Chondrocyte (in vitro differentiated cells): ENCODE results near the gene UBE2Q1. TPM values are rescaled to one million over a fixed set of nuclear protein-coding genes. Genes with fewer than 3 reads are reported as not detected.

Experiments
- DNase-seq: peaks from one replicate; pipeline ENCODE4 v3.0.0; 2021; ENCODE audit warnings: mixed read lengths, low spot score
- H3K27ac Mint-ChIP-seq: one replicate; pipeline ENCODE4 v1.8.0; 2021; ENCODE audit warnings: mild to moderate bottlenecking, moderate library complexity, mixed read lengths; ENCODE audit not compliant: unreplicated experiment
- H3K27me3 Mint-ChIP-seq: 2 replicates; pipeline ENCODE4 v1.8.0; 2021; ENCODE audit warnings: low read depth, mixed read lengths
- H3K36me3 Mint-ChIP-seq: 2 replicates; pipeline ENCODE4 v1.8.0; 2021; ENCODE audit warnings: low read depth, mixed read lengths
- H3K4me1 Mint-ChIP-seq: 2 replicates; pipeline ENCODE4 v1.8.0; 2021; ENCODE audit warnings: low read depth, mild to moderate bottlenecking, mixed read lengths
- H3K4me3 Mint-ChIP-seq: one replicate; pipeline ENCODE4 v1.8.0; 2021; ENCODE audit warnings: mild to moderate bottlenecking, moderate library complexity, mixed read lengths; ENCODE audit not compliant: unreplicated experiment
- H3K9me3 Mint-ChIP-seq: 2 replicates; pipeline ENCODE4 v1.8.0; 2021; ENCODE audit warnings: low read depth, mixed read lengths
- total RNA-seq: library from RNA; stranded (reverse); gene quantifications from 3 replicates; pipeline ENCODE4 v1.2.1, GENCODE V29; 2021
- TF ChIP-seq, protein P1 (sequence below): fragments of 200-600 bp; sonication (generic); IDR thresholded peaks from 2 replicates; pipeline ENCODE4 v1.5.0; 2021; ENCODE audit warnings: antibody characterized with exemption, mild to moderate bottlenecking, moderate library complexity

The UBE2Q1 gene
- total RNA-seq, 1 donor from 2014 or later: 92.6 TPM

GRCh38 chr1:154567386-154568156 is 9.1 kb upstream of the UBE2Q1 start, which contains the start of gene CHRNB2:
Gene CHRNB2 (plus strand): TSS chr1:154567778. CDS start chr1:154568045, 267 bp downstream.
- Mint-ChIP-seq H3K9me3 (no peaks in the 10 kb centered on the region), H3K27ac (no peak within 1 kb of the TSS), H3K36me3 (no peaks in the 10 kb centered on the region), H3K4me1 (peaks cover 7% of the 10 kb centered on the region), H3K4me3 (peak within 1 kb of the TSS; percentile 57), H3K27me3 (peaks cover 42% of the 10 kb centered on the region)
- no peak for DNase-seq
- TF ChIP-seq, protein P1, sequence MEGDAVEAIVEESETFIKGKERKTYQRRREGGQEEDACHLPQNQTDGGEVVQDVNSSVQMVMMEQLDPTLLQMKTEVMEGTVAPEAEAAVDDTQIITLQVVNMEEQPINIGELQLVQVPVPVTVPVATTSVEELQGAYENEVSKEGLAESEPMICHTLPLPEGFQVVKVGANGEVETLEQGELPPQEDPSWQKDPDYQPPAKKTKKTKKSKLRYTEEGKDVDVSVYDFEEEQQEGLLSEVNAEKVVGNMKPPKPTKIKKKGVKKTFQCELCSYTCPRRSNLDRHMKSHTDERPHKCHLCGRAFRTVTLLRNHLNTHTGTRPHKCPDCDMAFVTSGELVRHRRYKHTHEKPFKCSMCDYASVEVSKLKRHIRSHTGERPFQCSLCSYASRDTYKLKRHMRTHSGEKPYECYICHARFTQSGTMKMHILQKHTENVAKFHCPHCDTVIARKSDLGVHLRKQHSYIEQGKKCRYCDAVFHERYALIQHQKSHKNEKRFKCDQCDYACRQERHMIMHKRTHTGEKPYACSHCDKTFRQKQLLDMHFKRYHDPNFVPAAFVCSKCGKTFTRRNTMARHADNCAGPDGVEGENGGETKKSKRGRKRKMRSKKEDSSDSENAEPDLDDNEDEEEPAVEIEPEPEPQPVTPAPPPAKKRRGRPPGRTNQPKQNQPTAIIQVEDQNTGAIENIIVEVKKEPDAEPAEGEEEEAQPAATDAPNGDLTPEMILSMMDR: no peak

- DNase-seq: no peak
- H3K4me1 Mint-ChIP-seq: peaks cover 7% of the 10 kb centered on the region
- TF ChIP-seq, protein P1: no peak
- H3K4me3 Mint-ChIP-seq: no peak overlapping the region
- H3K27ac Mint-ChIP-seq: no peak overlapping the region
- peaks cover 37% of the 10 kb centered on the region for H3K27me3 Mint-ChIP-seq
- H3K9me3 Mint-ChIP-seq: no peaks in the 10 kb centered on the region
- H3K36me3 Mint-ChIP-seq: no peaks in the 10 kb centered on the region
Measured at GRCh38 chr1:154565876-154566275, 7.4 kb upstream of the UBE2Q1 start.

DNA sequence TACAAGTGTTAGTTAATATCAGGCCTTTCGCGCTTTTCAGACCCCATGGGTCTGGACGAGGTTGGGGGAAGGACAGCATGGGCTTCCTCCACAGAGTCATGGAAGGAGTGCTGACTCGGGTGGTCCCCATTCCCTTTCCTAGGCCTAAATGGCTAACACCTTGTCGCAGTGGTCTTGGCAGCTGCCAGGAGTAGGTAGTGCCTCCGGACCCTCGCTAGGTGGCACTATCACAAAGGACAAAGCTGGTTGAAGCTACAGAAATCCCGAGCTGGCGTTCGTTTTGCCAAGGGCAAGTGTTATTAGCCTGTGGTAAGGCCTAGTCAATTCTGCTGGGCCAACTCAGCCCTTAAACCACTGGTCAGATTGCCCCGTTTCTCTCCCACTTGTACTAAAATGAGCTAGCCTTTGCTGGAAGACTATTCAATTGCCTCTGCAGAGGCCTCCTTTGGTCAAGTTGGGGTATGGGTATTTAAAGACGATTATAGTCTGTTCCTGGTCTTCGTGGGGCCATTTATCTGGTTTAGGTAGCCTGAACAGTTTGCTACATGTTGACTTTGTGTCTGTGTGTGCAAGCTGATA is 1.1 kb upstream of the UBE2Q1 start:
- Mint-ChIP-seq H3K36me3 (peaks cover 8% of the 10 kb centered on the region), H3K27me3 (peaks cover 5% of the 10 kb centered on the region), H3K27ac (peak overlapping the region; percentile 98), H3K4me1 (peaks cover 39% of the 10 kb centered on the region), H3K9me3 (no peaks in the 10 kb centered on the region), H3K4me3 (peak overlapping the region; percentile 90)
- TF ChIP-seq, protein P1: peak; percentile 97
- DNase-seq: no peak

DNA sequence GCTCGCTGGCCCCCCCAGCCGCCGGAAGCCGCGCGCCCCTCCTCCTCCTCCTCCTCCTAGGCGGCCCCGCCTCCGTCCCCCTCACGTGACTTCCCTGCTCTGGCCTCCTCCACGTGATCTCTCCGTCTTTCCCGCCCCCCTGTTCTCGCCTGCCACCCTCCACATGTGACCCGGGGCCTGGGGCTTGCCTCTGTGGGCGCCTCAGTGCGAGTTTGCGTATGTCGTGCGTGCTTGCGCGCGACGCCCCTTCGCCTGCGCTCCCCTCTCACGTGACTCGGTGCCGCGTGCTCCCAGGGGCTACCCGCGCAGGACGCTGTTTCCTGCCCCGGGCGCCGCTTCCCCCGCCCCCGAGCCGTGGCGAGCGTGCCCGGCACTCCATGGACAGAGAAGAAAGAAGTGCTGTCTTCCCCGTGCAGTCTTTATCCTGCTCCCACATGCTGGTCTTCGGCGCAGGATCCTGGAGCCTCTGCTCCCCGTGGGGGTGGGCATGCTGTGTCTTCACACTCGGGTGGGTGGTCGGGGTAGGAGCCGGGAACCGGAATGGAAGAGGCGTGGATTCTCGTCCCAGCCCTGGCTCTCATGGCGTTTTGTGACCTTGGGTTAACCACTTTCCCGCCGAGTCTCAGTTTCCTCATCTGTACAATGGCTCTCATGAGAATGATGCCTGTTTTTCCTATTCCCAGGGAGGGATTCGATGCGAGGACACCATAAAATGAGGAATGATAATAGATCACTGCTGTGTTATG is 431 bp upstream of the UBE2Q1 start:
- peaks cover 39% of the 10 kb centered on the region for H3K4me1 Mint-ChIP-seq
- H3K27ac Mint-ChIP-seq: peak overlapping the region; percentile 98
- no peaks in the 10 kb centered on the region for H3K9me3 Mint-ChIP-seq
- peak overlapping the region; percentile 90 for H3K4me3 Mint-ChIP-seq
- TF ChIP-seq, protein P1: no peak
- DNase-seq: peak; percentile 100
- peaks cover 3% of the 10 kb centered on the region for H3K27me3 Mint-ChIP-seq
- H3K36me3 Mint-ChIP-seq: peaks cover 11% of the 10 kb centered on the region

DNA sequence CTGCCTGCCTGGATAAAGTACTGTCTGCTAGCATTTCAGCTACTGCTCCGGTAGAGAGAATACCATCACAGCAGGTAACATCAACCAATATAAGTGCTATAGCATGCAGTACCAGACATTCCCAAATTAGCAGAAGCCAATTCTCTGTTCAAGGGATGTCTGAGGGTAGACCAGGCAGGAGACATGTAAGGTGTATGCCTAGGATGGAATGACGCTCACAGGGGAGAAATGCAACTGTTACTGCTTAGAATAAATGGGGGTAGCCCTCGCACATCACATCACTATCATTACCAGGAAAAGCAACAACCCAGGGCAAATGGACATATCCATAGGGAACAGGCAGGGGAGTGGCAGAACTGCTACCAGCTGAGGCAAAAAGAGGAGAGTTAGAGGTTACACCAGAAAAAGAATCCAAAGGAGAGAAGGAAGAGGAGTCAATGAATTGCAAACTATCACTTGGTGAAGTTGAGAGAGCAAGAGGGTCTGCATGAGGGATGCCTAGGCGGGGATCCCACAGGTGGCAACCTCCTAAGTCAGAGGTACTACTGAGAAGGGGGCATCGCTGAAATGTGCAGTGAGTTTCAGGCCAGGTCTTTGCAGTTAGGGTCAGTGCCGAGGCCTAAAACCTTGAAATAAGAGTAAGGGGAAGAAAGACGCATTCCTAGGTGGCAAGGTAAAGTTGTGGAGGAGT is 1.1 kb downstream of the UBE2Q1 start:
- peak overlapping the region; percentile 85 for H3K4me3 Mint-ChIP-seq
- peaks cover 45% of the 10 kb centered on the region for H3K4me1 Mint-ChIP-seq
- peaks cover 21% of the 10 kb centered on the region for H3K36me3 Mint-ChIP-seq
- peak overlapping the region; percentile 82 for H3K27ac Mint-ChIP-seq
- TF ChIP-seq, protein P1: no peak
- H3K27me3 Mint-ChIP-seq: no peaks in the 10 kb centered on the region
- DNase-seq: no peak
- no peaks in the 10 kb centered on the region for H3K9me3 Mint-ChIP-seq
